ENCODE results near the gene GRIK4. TPM values are rescaled to one million over a fixed set of nuclear protein-coding genes. Genes with fewer than 3 reads are reported as not detected.
A peak's percentile ranks its signal among the peaks of the same experiment; 100 is the strongest.

GRIK4 gene
- total and polyA plus RNA-seq, 8 donors = 0.06 to 0.31 TPM; not detected in 6

DNA sequence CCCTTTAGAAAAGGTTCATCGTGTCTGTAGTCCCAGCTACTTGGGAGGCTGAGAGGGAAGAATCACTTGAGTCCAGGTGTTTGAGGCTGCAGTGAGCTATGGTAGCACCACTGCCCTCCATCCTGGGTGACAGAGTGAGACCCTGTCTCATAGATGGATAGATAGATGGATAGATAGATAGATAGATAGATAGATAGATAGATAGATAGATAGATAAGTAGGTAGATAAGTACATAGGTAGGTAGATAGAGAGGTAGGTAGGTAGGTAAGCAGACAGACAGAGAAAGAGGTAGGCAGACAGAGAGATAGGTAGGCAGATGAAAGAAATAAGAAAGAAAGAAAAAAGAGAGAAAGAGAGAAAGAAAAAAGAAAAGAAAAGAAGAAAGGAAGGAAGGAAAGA is 156.4 kb downstream of the GRIK4 start:
- intact Hi-C loops (cut with DNase I; ENCODE audit: low total_unique reads) = no loop called here
- no peak overlapping the region for H3K27ac ChIP-seq
- TF ChIP-seq POLR2A (IDR thresholded peaks at IDR 0.05) (no peak), EP300 (IDR thresholded peaks at IDR 0.05) (no peak), POLR2AphosphoS5 (IDR thresholded peaks at IDR 0.05) (no peak)
- TF ChIP-seq, protein P1, sequence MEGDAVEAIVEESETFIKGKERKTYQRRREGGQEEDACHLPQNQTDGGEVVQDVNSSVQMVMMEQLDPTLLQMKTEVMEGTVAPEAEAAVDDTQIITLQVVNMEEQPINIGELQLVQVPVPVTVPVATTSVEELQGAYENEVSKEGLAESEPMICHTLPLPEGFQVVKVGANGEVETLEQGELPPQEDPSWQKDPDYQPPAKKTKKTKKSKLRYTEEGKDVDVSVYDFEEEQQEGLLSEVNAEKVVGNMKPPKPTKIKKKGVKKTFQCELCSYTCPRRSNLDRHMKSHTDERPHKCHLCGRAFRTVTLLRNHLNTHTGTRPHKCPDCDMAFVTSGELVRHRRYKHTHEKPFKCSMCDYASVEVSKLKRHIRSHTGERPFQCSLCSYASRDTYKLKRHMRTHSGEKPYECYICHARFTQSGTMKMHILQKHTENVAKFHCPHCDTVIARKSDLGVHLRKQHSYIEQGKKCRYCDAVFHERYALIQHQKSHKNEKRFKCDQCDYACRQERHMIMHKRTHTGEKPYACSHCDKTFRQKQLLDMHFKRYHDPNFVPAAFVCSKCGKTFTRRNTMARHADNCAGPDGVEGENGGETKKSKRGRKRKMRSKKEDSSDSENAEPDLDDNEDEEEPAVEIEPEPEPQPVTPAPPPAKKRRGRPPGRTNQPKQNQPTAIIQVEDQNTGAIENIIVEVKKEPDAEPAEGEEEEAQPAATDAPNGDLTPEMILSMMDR (IDR thresholded peaks at IDR 0.05) = no peak
- H3K4me1 ChIP-seq = no peaks in the 10 kb centered on the region
- 90 to 100% (median 93%) methylated on average over 1 of the region's 1 CpG for WGBS, 5 donors
- peaks cover 0 to 7% (median 3%) of the 10 kb centered on the region in 4 donors for H3K9me3 ChIP-seq
- DNase-seq = no peak
- no peak overlapping the region for H3K4me3 ChIP-seq
- H3K27me3 ChIP-seq = peaks cover 0 to 59% (median 12%) of the 10 kb centered on the region in 3 donors
- H3K36me3 ChIP-seq = no peaks in the 10 kb centered on the region

DNA sequence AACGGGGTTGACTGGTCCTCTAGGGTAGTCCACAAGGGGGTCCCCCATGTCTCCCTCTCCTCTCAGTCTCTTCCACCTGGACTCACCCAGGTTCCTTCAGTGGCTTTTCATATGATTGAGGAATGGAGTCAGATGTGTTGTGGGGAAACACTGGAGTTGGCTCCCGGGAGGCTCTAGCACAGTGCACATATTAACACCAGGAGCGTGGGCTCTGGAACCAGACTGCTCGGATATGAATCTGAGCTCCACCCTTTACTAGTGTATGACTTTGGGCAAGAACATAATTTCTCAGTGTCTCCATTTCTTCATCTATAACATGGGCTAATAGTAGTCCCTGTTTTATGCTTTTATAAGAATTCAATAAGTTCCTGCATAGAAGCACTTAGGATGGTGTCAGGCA is 157.0 kb downstream of the GRIK4 start:
- Histone ChIP-seq H3K4me1 (no peaks in the 10 kb centered on the region), H3K27ac (no peak overlapping the region), H3K4me3 (no peak overlapping the region), H3K27me3 (peaks cover 0 to 58% (median 12%) of the 10 kb centered on the region in 3 donors), H3K9me3 (peaks cover 0 to 7% (median 3%) of the 10 kb centered on the region in 4 donors), H3K36me3 (no peaks in the 10 kb centered on the region)
- WGBS, 5 donors = 69 to 78% (median 69%) methylated on average over 3 to 4 of the region's 4 CpGs
- intact Hi-C loops (cut with DNase I; ENCODE audit: low total_unique reads) = no loop called here
- TF ChIP-seq, protein P1 (IDR thresholded peaks at IDR 0.05) = no peak
- TF ChIP-seq POLR2AphosphoS5 (IDR thresholded peaks at IDR 0.05) (no peak), POLR2A (IDR thresholded peaks at IDR 0.05) (no peak), EP300 (IDR thresholded peaks at IDR 0.05) (no peak)
- no peak for DNase-seq

DNA sequence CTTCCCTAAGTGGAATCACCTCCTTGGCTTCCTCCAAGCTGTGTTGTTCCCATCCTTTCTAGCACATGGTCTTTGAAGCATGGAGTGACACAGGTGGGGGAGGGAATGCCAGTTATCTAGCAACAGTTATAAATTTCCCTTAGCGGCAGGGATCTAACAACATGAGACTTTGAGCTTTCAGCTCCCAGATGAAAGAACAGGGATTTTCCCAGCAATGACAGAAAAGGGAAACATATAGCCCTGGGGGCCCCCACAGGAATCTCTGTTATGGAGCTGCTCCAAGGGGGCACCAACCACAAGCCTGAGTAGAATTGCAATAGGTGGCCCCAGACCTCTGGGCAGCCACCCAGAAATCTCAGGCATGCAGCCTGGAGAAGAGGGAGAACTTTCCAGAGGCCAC is 163.0 kb downstream of the GRIK4 start:
- no peak overlapping the region for H3K4me3 ChIP-seq
- H3K36me3 ChIP-seq = no peaks in the 10 kb centered on the region
- H3K9me3 ChIP-seq = peaks cover 0 to 7% (median 3%) of the 10 kb centered on the region in 4 donors
- 23 to 64% (median 57%) methylated on average over 1 of the region's 1 CpG for WGBS, 5 donors
- DNase-seq = peak in 1 of 2 donors; percentile 22
- intact Hi-C loops (cut with DNase I; ENCODE audit: low total_unique reads) = no loop called here
- H3K27me3 ChIP-seq = peaks cover 0 to 18% (median 0%) of the 10 kb centered on the region in 3 donors
- no peak overlapping the region for H3K27ac ChIP-seq
- TF ChIP-seq, protein P1 (IDR thresholded peaks at IDR 0.05) = no peak
- TF ChIP-seq EP300 (IDR thresholded peaks at IDR 0.05) (no peak), POLR2AphosphoS5 (IDR thresholded peaks at IDR 0.05) (no peak), POLR2A (IDR thresholded peaks at IDR 0.05) (no peak)
- H3K4me1 ChIP-seq = no peaks in the 10 kb centered on the region

DNA sequence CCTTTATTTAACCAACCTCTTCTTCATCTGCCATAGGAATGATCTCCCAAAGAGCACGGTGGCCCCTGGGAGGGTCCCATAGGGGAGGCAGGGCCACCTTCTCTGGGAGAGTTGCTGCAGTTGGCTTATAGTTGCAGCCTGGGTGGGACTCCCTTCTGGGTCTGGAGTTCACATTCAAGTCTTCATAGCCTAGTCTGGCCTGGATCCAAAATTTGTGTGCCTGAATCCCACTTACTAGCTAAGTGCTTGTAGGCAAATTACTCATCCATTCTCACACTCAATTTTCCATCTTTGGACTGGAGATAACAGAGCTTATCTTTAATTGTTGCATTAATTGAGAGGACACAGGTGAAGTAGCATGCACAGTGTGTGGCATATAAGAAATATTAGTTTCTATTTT is 163.6 kb downstream of the GRIK4 start:
- H3K4me3 ChIP-seq = no peak overlapping the region
- no peak for DNase-seq
- no peak overlapping the region for H3K27ac ChIP-seq
- no peaks in the 10 kb centered on the region for H3K36me3 ChIP-seq
- H3K4me1 ChIP-seq = no peaks in the 10 kb centered on the region
- peaks cover 0 to 7% (median 3%) of the 10 kb centered on the region in 4 donors for H3K9me3 ChIP-seq
- no peak for TF ChIP-seq POLR2A (IDR thresholded peaks at IDR 0.05)
- TF ChIP-seq POLR2AphosphoS5 (IDR thresholded peaks at IDR 0.05) = no peak
- TF ChIP-seq, protein P1 (IDR thresholded peaks at IDR 0.05) = no peak
- TF ChIP-seq EP300 (IDR thresholded peaks at IDR 0.05) = no peak
- 57 to 88% (median 70%) methylated on average over 1 of the region's 1 CpG for WGBS, 5 donors
- intact Hi-C loops (cut with DNase I; ENCODE audit: low total_unique reads) = no loop called here
- H3K27me3 ChIP-seq = peaks cover 0 to 18% (median 0%) of the 10 kb centered on the region in 3 donors
